ENCODE data around the gene HGF. TPM values are rescaled to one million over a fixed set of nuclear protein-coding genes. Genes with fewer than 3 reads are reported as not detected.
A peak's percentile ranks its signal among the peaks of the same experiment; 100 is the strongest.

The HGF gene
- total and polyA plus RNA-seq, 10 of the 15 experiments (the other 5 are each of a cell fraction or from before 2014, with no cell fraction given): 0.10 to 1.7 (median 0.99) TPM

DNA sequence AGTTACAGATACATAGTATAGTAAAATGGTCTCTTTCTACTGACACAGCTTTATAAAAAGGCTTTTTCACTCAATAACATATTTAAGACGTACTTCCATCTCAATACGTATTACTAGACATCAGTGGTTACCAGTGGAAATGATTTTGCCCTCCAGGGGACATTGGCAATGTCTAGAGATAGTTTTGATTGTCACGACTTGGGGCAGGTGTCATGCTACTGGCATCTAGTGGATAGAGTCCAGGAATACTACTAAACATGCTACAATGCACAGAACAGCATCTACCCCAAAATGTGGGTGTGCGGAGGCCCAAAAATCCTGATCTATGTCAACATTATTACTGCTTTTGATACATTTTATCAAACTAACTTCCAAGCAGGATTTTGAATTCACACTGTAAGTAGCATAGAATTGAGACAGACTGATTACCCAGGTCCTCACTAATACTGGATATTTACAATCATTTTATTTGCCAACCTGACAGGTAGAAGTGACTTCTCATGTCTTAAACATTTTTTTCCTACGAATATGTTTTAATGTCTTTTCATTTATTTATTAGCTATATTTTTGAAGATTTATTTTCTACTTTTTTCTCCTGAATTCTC lies 53.8 kb downstream of the HGF start:
- Histone ChIP-seq H3K9me3 (replicated peaks; ENCODE audit: control insufficient read depth, insufficient read depth, low read length) (no peaks in the 10 kb centered on the region), H3K4me1 (ENCODE audit: control insufficient read depth, insufficient read depth, low read length) (no peaks in the 10 kb centered on the region), H3K4me3 (no peak overlapping the region), H3K27ac (ENCODE audit: control insufficient read depth, insufficient read depth) (no peak overlapping the region), H3K4me2 (ENCODE audit: control insufficient read depth, insufficient read depth) (no peak overlapping the region), H3K27me3 (replicated peaks in 1 of 2; ENCODE audit: control insufficient read depth in 2 of 2, insufficient read depth in 2 of 2, low read length in 1 of 2) (no peaks in the 10 kb centered on the region), H3K36me3 (ENCODE audit: control insufficient read depth in 2 of 2, insufficient read depth in 2 of 2, low read length in 1 of 2) (no peaks in the 10 kb centered on the region), H4K20me1 (ENCODE audit: control insufficient read depth, insufficient read depth) (no peaks in the 10 kb centered on the region), H2AFZ (ENCODE audit: control insufficient read depth, low read depth, low read length) (no peak overlapping the region), H3K9ac (ENCODE audit: control insufficient read depth, insufficient read depth, low read length) (no peak overlapping the region), H3K79me2 (ENCODE audit: control insufficient read depth, insufficient read depth, low read length) (no peaks in the 10 kb centered on the region)
- FAIRE-seq (no peak), DNase-seq (ENCODE audit: low read depth, low spot score) (no peak), ATAC-seq (peak; percentile 80)
- CTCF ChIA-PET: interaction anchor here (0.6 to 4.9 kb wide), 14 partner anchors 10 to 302 kb away, joined by 3 to 79 read pairs (median 3); no protein-coding TSS in a partner anchor
- no TSS peak for BruUV-seq (replicated peaks)
- intact Hi-C loops (cut with micrococcal nuclease; ENCODE audit: unreplicated experiment): loop anchor here (1.0 to 10.0 kb wide), 3 partner anchors 217 to 299 kb away; no protein-coding TSS in a partner anchor
- SMC1A ChIA-PET (ENCODE audit: uncharacterized antibody, unreplicated experiment): interaction anchor here (0.6 to 3.7 kb wide), 21 partner anchors 8 to 1016 kb away, joined by 3 to 59 read pairs (median 4); partner anchors contain the start of gene HGF
- in situ Hi-C loops (cut with MboI): loop anchor here (25.0 kb wide), 1 partner anchor 204 kb away; no protein-coding TSS in a partner anchor
- WGBS (ENCODE audit: insufficient coverage, insufficient replicate concordance, low lambda C conversion rate, missing lambda C conversion rate): 20% methylated on average over 5 of the region's 5 CpGs
- RAD21 ChIA-PET (ENCODE audit: unreplicated experiment): interaction anchor here (0.9 to 3.1 kb wide), 5 partner anchors 126 to 890 kb away, joined by 3 to 56 read pairs (median 3); no protein-coding TSS in a partner anchor
- TF ChIP-seq LARP7 (IDR thresholded peaks at IDR 0.05): no peak
- no peak for TF ChIP-seq NBN (IDR thresholded peaks at IDR 0.05)
- TF ChIP-seq ZBED1 (IDR thresholded peaks at IDR 0.05; ENCODE audit: borderline replicate concordance): 0 out of 2 replicates have a peak, but pooled peaks have one; percentile 13
- TF ChIP-seq, protein P1, sequence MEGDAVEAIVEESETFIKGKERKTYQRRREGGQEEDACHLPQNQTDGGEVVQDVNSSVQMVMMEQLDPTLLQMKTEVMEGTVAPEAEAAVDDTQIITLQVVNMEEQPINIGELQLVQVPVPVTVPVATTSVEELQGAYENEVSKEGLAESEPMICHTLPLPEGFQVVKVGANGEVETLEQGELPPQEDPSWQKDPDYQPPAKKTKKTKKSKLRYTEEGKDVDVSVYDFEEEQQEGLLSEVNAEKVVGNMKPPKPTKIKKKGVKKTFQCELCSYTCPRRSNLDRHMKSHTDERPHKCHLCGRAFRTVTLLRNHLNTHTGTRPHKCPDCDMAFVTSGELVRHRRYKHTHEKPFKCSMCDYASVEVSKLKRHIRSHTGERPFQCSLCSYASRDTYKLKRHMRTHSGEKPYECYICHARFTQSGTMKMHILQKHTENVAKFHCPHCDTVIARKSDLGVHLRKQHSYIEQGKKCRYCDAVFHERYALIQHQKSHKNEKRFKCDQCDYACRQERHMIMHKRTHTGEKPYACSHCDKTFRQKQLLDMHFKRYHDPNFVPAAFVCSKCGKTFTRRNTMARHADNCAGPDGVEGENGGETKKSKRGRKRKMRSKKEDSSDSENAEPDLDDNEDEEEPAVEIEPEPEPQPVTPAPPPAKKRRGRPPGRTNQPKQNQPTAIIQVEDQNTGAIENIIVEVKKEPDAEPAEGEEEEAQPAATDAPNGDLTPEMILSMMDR (IDR thresholded peaks at IDR 0.05 in 2 of 3, conservative IDR thresholded peaks at IDR 0.05 in 1 of 3; ENCODE audit: control insufficient read depth in 2 of 3, extremely low read depth in 1 of 3, insufficient read depth in 1 of 3, low read depth in 3 of 3, low read length in 3 of 3): peak; percentile 14 to 59 (median 26); a peak in 3 of 6 replicates
- TF ChIP-seq KDM1A (IDR thresholded peaks at IDR 0.05; ENCODE audit: borderline replicate concordance): no peak
- TF ChIP-seq RELA (IDR thresholded peaks at IDR 0.05; ENCODE audit: borderline replicate concordance, partially characterized antibody): no peak
- no peak for TF ChIP-seq MYB (IDR thresholded peaks at IDR 0.05; ENCODE audit: borderline replicate concordance, low read depth, low read length)
- TF ChIP-seq, protein P2, sequence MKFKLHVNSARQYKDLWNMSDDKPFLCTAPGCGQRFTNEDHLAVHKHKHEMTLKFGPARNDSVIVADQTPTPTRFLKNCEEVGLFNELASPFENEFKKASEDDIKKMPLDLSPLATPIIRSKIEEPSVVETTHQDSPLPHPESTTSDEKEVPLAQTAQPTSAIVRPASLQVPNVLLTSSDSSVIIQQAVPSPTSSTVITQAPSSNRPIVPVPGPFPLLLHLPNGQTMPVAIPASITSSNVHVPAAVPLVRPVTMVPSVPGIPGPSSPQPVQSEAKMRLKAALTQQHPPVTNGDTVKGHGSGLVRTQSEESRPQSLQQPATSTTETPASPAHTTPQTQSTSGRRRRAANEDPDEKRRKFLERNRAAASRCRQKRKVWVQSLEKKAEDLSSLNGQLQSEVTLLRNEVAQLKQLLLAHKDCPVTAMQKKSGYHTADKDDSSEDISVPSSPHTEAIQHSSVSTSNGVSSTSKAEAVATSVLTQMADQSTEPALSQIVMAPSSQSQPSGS (IDR thresholded peaks at IDR 0.05; ENCODE audit: low read length): no peak
- peak; percentile 76 for TF ChIP-seq RAD21 (IDR thresholded peaks at IDR 0.05; ENCODE audit: insufficient read depth, low read depth, low read length)
- TF ChIP-seq ETV6 (conservative IDR thresholded peaks at IDR 0.05 in 1 of 2, IDR thresholded peaks at IDR 0.05 in 1 of 2; ENCODE audit: borderline replicate concordance in 1 of 2, low read depth in 1 of 2): no peak
- TF ChIP-seq, protein P3, sequence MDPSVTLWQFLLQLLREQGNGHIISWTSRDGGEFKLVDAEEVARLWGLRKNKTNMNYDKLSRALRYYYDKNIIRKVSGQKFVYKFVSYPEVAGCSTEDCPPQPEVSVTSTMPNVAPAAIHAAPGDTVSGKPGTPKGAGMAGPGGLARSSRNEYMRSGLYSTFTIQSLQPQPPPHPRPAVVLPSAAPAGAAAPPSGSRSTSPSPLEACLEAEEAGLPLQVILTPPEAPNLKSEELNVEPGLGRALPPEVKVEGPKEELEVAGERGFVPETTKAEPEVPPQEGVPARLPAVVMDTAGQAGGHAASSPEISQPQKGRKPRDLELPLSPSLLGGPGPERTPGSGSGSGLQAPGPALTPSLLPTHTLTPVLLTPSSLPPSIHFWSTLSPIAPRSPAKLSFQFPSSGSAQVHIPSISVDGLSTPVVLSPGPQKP (IDR thresholded peaks at IDR 0.05; ENCODE audit: low read depth, low read length): no peak
- peak; percentile 60; the same call in 1 of the 2 replicates for TF ChIP-seq SMC3 (IDR thresholded peaks at IDR 0.05; ENCODE audit: borderline replicate concordance, low read length)
- POLR2A ChIA-PET: no interaction called here

All from GM12878 (cell line).